HepG2 (cell line): ENCODE data around the gene LYST. TPM values are rescaled to one million over a fixed set of nuclear protein-coding genes. Genes with fewer than 3 reads are reported as not detected.

Experiments used
- ATAC-seq: fragments of 200-7000 bp; cut with Tn5 transposase; 3 replicates; pipeline ENCODE4 v1.9.1; 2020; ENCODE audit warnings: mild to moderate bottlenecking, moderate library complexity
- BruUV-seq: library from RNA; stranded (reverse); fragments of 400-500 nt; replicated peaks from 2 replicates; lab custom pipeline; 2021; lab: Mats Ljungman, UMichigan
- CTCF ChIA-PET: fragments of 300-600 bp; formaldehyde crosslinking; extraction: SDS; loops from one replicate; lab custom pipeline; 2021; ENCODE audit warnings: low total read pairs, inconsistent platforms, low intra/inter-chr PET ratio; lab: Yijun Ruan, JAX
- POLR2A ChIA-PET: fragments of 350-600 bp; sonication (Branson Sonifier 250); formaldehyde crosslinking; loops from one replicate; lab custom pipeline; 2020; ENCODE audit warnings: antibody characterized with exemption, inconsistent platforms; lab: Yijun Ruan, JAX
- DNase-seq: peaks from one replicate; pipeline ENCODE4 v3.0.0-alpha.2; 2015; ENCODE audit warnings: low spot score
- FAIRE-seq: peaks from 3 replicates; lab custom pipeline; 2011; peaks lifted over from hg19 to GRCh38; lab: Jason Lieb, UNC
- H2AFZ ChIP-seq: one replicate; pipeline ENCODE4 v1.6.1; 2011; ENCODE audit warnings: low read length, inconsistent platforms
- H3K27ac ChIP-seq: fragments of 300-600 bp; 3 replicates; pipeline ENCODE4 v1.8.0; 2011; ENCODE audit warnings: mixed run types, mild to moderate bottlenecking, mixed read lengths, low read length, inconsistent platforms; ENCODE audit not compliant: insufficient read depth; ENCODE audit errors: extremely low read length
- H3K27me3 ChIP-seq, 2 experiments: fragments of 200-600 bp in 1 of 2; 2 replicates in 1 of 2; 3 replicates in 1 of 2; pipeline versions ENCODE4 v1.6.0 to v1.8.0; 2011; ENCODE audit warnings: low read length in 2 of 2, mild to moderate bottlenecking in 2 of 2, moderate library complexity in 2 of 2, inconsistent platforms in 1 of 2; ENCODE audit not compliant: insufficient read depth in 2 of 2, control insufficient read depth in 1 of 2
- H3K36me3 ChIP-seq, 2 experiments: fragments of 200-600 bp in 1 of 2; replicated peaks in 1 of 2; 2 replicates in 1 of 2; 3 replicates in 1 of 2; pipeline versions ENCODE4 v1.5.1 to v1.8.0; 2011; ENCODE audit warnings: low read length in 2 of 2, inconsistent platforms in 1 of 2; ENCODE audit not compliant: insufficient read depth in 2 of 2, control insufficient read depth in 1 of 2
- H3K4me1 ChIP-seq: 2 replicates; pipeline ENCODE4 v1.5.1; 2012; ENCODE audit warnings: low read length, inconsistent platforms; ENCODE audit not compliant: insufficient read depth
- H3K4me2 ChIP-seq: 2 replicates; pipeline ENCODE4 v1.6.0; 2011; ENCODE audit warnings: low read depth, low read length, inconsistent platforms
- H3K4me3 ChIP-seq, 3 experiments: fragments of 200-600 bp in 1 of 3; sonication (generic), shearing (Covaris generic) in 1 of 3; replicated peaks in 1 of 3; 2 replicates each; pipeline ENCODE4 v1.5.1; 2011 to 2016; ENCODE audit warnings: low read length in 3 of 3, inconsistent platforms in 2 of 3, low read depth in 2 of 3, mild to moderate bottlenecking in 2 of 3, control low read depth in 1 of 3, mixed read lengths in 1 of 3; ENCODE audit not compliant: insufficient read depth in 1 of 3
- H3K79me2 ChIP-seq: one replicate; pipeline ENCODE4 v1.6.1; 2011; ENCODE audit warnings: low read length, inconsistent platforms; ENCODE audit not compliant: insufficient read depth
- H3K9ac ChIP-seq: 2 replicates; pipeline ENCODE4 v1.6.0; 2011; ENCODE audit warnings: mild to moderate bottlenecking, low read depth, low read length, inconsistent platforms; ENCODE audit not compliant: insufficient read depth
- H3K9me3 ChIP-seq: 2 replicates; pipeline ENCODE4 v1.5.1; 2012; ENCODE audit warnings: mild to moderate bottlenecking, low read length
- H4K20me1 ChIP-seq: 2 replicates; pipeline ENCODE4 v1.6.0; 2011; ENCODE audit warnings: inconsistent platforms, mild to moderate bottlenecking, low read length, moderate library complexity; ENCODE audit not compliant: insufficient read depth
- CHCHD3 ChIP-seq: sonication (generic); formaldehyde crosslinking; IDR thresholded peaks from 2 replicates; pipeline ENCODE4 v1.8.0; 2022; ENCODE audit warnings: mild to moderate bottlenecking, missing genetic modification reagents, moderate library complexity
- MIXL1 ChIP-seq: IDR thresholded peaks from 2 replicates; pipeline ENCODE4 v1.6.1; 2016
- MYNN ChIP-seq: sonication (generic); formaldehyde crosslinking; IDR thresholded peaks from 2 replicates; pipeline ENCODE4 v1.4.0; 2020; ENCODE audit warnings: mild to moderate bottlenecking, low read depth, missing genetic modification reagents
- SMAD3 ChIP-seq: sonication (generic); formaldehyde crosslinking; IDR thresholded peaks from 2 replicates; pipeline ENCODE4 v1.4.0; 2020; ENCODE audit warnings: missing genetic modification reagents
- ZSCAN12 ChIP-seq: sonication (generic); formaldehyde crosslinking; IDR thresholded peaks from 2 replicates; pipeline ENCODE4 v1.9.0; 2021; ENCODE audit warnings: mild to moderate bottlenecking, missing genetic modification reagents
- WGBS: methylation state at CpG from one replicate; pipeline ENCODE4 v1.1.6; 2017; ENCODE audit warnings: low lambda C conversion rate; 5-methylcytosine and 5-hydroxymethylcytosine counted together
- in situ Hi-C: cut with HindIII; loops from 2 replicates; pipeline ENCODE4 v1.10.0; 2017; ENCODE audit warnings: low pct_unique_long_range_greater_than_20kb; ENCODE audit not compliant: extremely low pct_ligation_motif_present
- intact Hi-C: fragments of 100-400 bp; cut with micrococcal nuclease; formaldehyde crosslinking; loops from one replicate; pipeline ENCODE4 v1.10.0; 2022; ENCODE audit not compliant: unreplicated experiment
- polyA plus RNA-seq, 8 experiments: library from polyadenylated mRNA; depleted of rRNA in 3 of 8; stranded (reverse) in 7 of 8; unstranded in 1 of 8; fragments of >200 nt; fragmentation: Illumina TruSeq in 4 of 8; extraction: Trizol in 4 of 8; gene quantifications; 2 replicates each; pipeline versions ENCODE4 v1.2.1 to v1.2.3, GENCODE V29; 2011 to 2016; ENCODE audit warnings: low read depth in 4 of 8, missing spikeins in 1 of 8, mixed read lengths in 1 of 8; ENCODE audit not compliant: insufficient read depth in 1 of 8
- total RNA-seq, 5 experiments: library from RNA; depleted of rRNA; stranded (reverse); fragments of >200 nt; fragmentation: Illumina TruSeq; extraction: Trizol; gene quantifications; 2 replicates each; pipeline ENCODE4 v1.2.3, GENCODE V29; 2016; ENCODE audit warnings: low read depth in 1 of 5
- TF ChIP-seq, protein P1 (sequence below): sonication (generic); formaldehyde crosslinking; IDR thresholded peaks from 2 replicates; pipeline ENCODE4 v1.8.0; 2022; ENCODE audit warnings: mild to moderate bottlenecking, missing genetic modification reagents, borderline replicate concordance

LYST gene
- total and polyA plus RNA-seq, 2 of the 13 experiments (the other 11 are each of a cell fraction or from before 2014, with no cell fraction given) = 0.91 to 2.5 TPM

DNA sequence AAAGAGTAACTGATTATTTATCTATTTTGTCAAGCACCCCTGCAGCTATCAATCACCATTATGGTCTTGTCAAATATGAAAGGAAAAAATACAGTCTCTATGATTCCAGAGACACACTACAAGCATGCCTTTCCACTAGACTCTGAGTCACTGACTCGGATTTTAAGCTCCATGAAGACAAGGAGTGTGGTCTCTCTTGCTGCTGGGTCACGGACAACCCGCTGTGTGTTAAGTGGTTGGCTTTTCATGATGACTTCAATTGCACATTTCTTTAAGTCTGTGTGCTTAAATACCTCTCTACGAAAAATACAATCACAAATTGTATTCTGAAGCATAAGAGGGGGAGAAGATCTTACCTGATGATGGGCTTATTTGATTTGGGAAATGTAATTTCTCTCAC lies 203.1 kb downstream of the LYST start (continued):
- TF ChIP-seq, protein P1, sequence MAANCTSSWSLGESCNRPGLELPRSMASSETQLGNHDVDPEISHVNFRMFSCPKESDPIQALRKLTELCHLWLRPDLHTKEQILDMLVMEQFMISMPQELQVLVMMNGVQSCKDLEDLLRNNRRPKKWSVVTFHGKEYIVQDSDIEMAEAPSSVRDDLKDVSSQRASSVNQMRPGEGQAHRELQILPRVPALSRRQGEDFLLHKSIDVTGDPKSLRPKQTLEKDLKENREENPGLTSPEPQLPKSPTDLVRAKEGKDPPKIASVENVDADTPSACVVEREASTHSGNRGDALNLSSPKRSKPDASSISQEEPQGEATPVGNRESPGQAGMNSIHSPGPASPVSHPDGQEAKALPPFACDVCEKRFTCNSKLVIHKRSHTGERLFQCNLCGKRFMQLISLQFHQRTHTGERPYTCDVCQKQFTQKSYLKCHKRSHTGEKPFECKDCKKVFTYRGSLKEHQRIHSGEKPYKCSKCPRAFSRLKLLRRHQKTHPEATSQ (CRISPR knock-in tag) = no peak
- TF ChIP-seq MYNN (CRISPR knock-in tag) = no peak
- TF ChIP-seq CHCHD3 (CRISPR knock-in tag) = no peak

DNA sequence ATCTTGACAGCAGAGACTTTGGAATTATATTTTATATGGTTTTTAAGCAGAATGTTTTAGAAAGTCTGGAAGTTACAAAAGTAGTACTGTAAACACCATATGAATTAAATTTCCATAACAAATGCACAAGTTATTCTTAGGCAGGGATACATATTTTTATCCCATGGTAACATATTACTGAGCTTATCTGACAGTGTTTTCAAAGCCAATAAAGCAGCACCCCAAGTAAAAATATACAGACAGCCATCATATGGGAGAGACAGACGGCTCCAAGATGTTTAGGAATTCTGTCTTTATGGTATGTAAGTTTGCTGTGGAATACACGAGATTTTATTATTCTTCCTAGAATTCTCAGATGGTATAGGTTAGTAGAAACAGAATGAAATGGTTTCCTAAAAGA lies 205.1 kb downstream of the LYST start:
- no peak overlapping the region for H2AFZ ChIP-seq
- no peak for FAIRE-seq
- no peak overlapping the region for H3K27ac ChIP-seq
- BruUV-seq = no TSS peak
- in situ Hi-C loops = no loop called here
- H4K20me1 ChIP-seq = no peaks in the 10 kb centered on the region
- no peaks in the 10 kb centered on the region for H3K9me3 ChIP-seq
- POLR2A ChIA-PET = interaction anchor here (1.9 kb wide), 1 partner anchor 10 kb away, joined by 5 read pairs; no protein-coding TSS in a partner anchor
- WGBS = 78% methylated on average over 2 of the region's 2 CpGs
- H3K36me3 ChIP-seq = no peaks in the 10 kb centered on the region
- CTCF ChIA-PET = no interaction called here
- intact Hi-C loops = no loop called here
- no peaks in the 10 kb centered on the region for H3K79me2 ChIP-seq
- H3K27me3 ChIP-seq = no peaks in the 10 kb centered on the region
- H3K4me1 ChIP-seq = peaks cover 22% of the 10 kb centered on the region
- TF ChIP-seq MIXL1 (CRISPR knock-in tag) (no peak), SMAD3 (no peak), ZSCAN12 (CRISPR knock-in tag) (no peak)
- no peak for DNase-seq
- ATAC-seq = no peak
- H3K4me3 ChIP-seq = no peak overlapping the region
- no peak overlapping the region for H3K4me2 ChIP-seq
- no peak overlapping the region for H3K9ac ChIP-seq
